Sigmoid colon (tissue), 4 donors: Measurements from ENCODE around the gene LPA.
"Not testable (repeated sequence)": the region's sequence is repeated elsewhere in the genome, so short reads cannot be mapped to it uniquely, and the experiment has no call there.

Experiments
- CTCF ChIP-seq, 4 experiments: fragments of 450-650 bp in 3 of 4; fragments of 200-600 bp in 1 of 4; IDR thresholded peaks; one replicate each; pipeline ENCODE4 v1.5.1; 2016 to 2019; ENCODE audit warnings: antibody characterized with exemption in 4 of 4, mild to moderate bottlenecking in 3 of 4, moderate library complexity in 2 of 4
- EP300 ChIP-seq, 4 donors: sonication (generic); formaldehyde crosslinking; IDR thresholded peaks; one replicate each; pipeline ENCODE4 v1.6.1; 2017; ENCODE audit warnings: antibody characterized with exemption in 4 of 4
- POLR2A ChIP-seq, 2 donors: fragments of 450-650 bp; IDR thresholded peaks; one replicate each; pipeline ENCODE4 v1.6.1; 2016; ENCODE audit warnings: antibody characterized with exemption in 2 of 2, mild to moderate bottlenecking in 2 of 2, moderate library complexity in 2 of 2

- not testable (repeated sequence) for TF ChIP-seq CTCF, POLR2A, EP300 (IDR thresholded peaks at IDR 0.05)
Observed at GRCh38 chr6:160664198-160664597, at the start of gene LPA.
